ENCODE measurements around the gene ELN. TPM values are rescaled to one million over a fixed set of nuclear protein-coding genes. Genes with fewer than 3 reads are reported as not detected.

Gene ELN
- total and polyA plus RNA-seq, 2 of the 8 experiments (the other 6 are each of a cell fraction or from before 2014, with no cell fraction given), result 5.1 to 5.6 TPM

GRCh38 chr7:74057987-74058386, 30.0 kb downstream of the ELN start:
- Histone ChIP-seq H2AK5ac (ENCODE audit: low read depth, low read length) (no peak overlapping the region), H2BK5ac (ENCODE audit: low read depth, low read length) (no peak overlapping the region), H4K5ac (ENCODE audit: insufficient read length, low read depth, low read length) (no peak overlapping the region), H2BK120ac (replicated peaks; ENCODE audit: low read depth, low read length) (no peak overlapping the region), H3K9me3 (ENCODE audit: insufficient read depth in 2 of 2, low read depth in 1 of 2, low read length in 1 of 2) (no peaks in the 10 kb centered on the region), H3K4me3 (ENCODE audit: extremely low read depth in 1 of 4, insufficient read depth in 2 of 4, low read depth in 3 of 4, low read length in 4 of 4) (no peak overlapping the region), H3K27ac (ENCODE audit: low read depth, low read length) (no peak overlapping the region), H3K79me2 (ENCODE audit: control insufficient read depth in 1 of 2, insufficient read depth in 2 of 2, low read length in 2 of 2) (no peaks in the 10 kb centered on the region), H3K27me3 (replicated peaks in 1 of 4; ENCODE audit: control insufficient read depth in 3 of 4, extremely low read depth in 1 of 4, insufficient read depth in 3 of 4, low read length in 3 of 4) (peaks cover 0 to 3% (median 0%) of the 10 kb centered on the region in 4 experiments; a peak in 1 of 7 replicates), H2AFZ (ENCODE audit: low read length) (no peak overlapping the region), H3K14ac (ENCODE audit: insufficient read length) (no peak overlapping the region), H3K4ac (replicated peaks; ENCODE audit: insufficient read length, low read depth, low read length) (no peak overlapping the region), H4K91ac (replicated peaks; ENCODE audit: insufficient read length, low read length) (no peak overlapping the region), H3K4me1 (replicated peaks in 1 of 4; ENCODE audit: control insufficient read depth in 3 of 4, insufficient read depth in 4 of 4, low read length in 3 of 4) (no peaks in the 10 kb centered on the region; a peak in 1 of 7 replicates), H3K23me2 (ENCODE audit: low read depth, low read length) (peaks cover 7% of the 10 kb centered on the region; the same call in 1 of the 2 replicates), H3K18ac (ENCODE audit: extremely low read depth, low read length) (no peak overlapping the region), H3K79me1 (ENCODE audit: low read depth, low read length) (no peaks in the 10 kb centered on the region), H3K56ac (replicated peaks; ENCODE audit: insufficient read length, low read depth, low read length) (no peak overlapping the region), H4K20me1 (replicated peaks in 1 of 2; ENCODE audit: control insufficient read depth in 1 of 2, insufficient read depth in 2 of 2, low read length in 2 of 2) (no peaks in the 10 kb centered on the region), H3K9ac (replicated peaks in 1 of 4; ENCODE audit: extremely low read depth in 1 of 4, low read depth in 3 of 4, low read length in 3 of 4) (no peak overlapping the region), H2BK20ac (ENCODE audit: low read length) (no peak overlapping the region), H2BK12ac (ENCODE audit: low read depth, low read length) (no peak overlapping the region), H4K8ac (ENCODE audit: extremely low read depth, insufficient read depth, low read length) (no peak overlapping the region), H3K23ac (ENCODE audit: insufficient read length) (no peak overlapping the region), H3K36me3 (ENCODE audit: control insufficient read depth in 2 of 4, insufficient read depth in 4 of 4, low read length in 3 of 4) (no peaks in the 10 kb centered on the region), H3K4me2 (ENCODE audit: insufficient read depth in 1 of 2, low read depth in 2 of 2, low read length in 2 of 2) (no peak overlapping the region), H2BK15ac (ENCODE audit: low read length) (no peak overlapping the region)
- WGBS, 2 experiments (ENCODE audit: extremely low coverage in 1 of 2, insufficient coverage in 1 of 2, insufficient read length in 1 of 2, insufficient replicate concordance in 2 of 2, low coverage in 1 of 2, low lambda C conversion rate in 2 of 2, missing lambda C conversion rate in 1 of 2), result 100% methylated on average over 1 of the region's 1 CpG; no CpG with 5 or more reads in 1 of the 2 experiments
- TF ChIP-seq EZH2 (IDR thresholded peaks at IDR 0.05; ENCODE audit: low read depth, low read length, severe bottlenecking) (no peak), POU5F1 (IDR thresholded peaks at IDR 0.05; ENCODE audit: low read depth, low read length) (no peak), EGR1 (IDR thresholded peaks at IDR 0.05; ENCODE audit: borderline replicate concordance, low read depth, low read length) (no peak), ATF3 (IDR thresholded peaks at IDR 0.05; ENCODE audit: insufficient read depth, low read depth, low read length) (no peak), E2F6 (IDR thresholded peaks at IDR 0.05) (no peak), EP300 (IDR thresholded peaks at IDR 0.05; ENCODE audit: borderline replicate concordance in 1 of 2, low read depth in 2 of 2, low read length in 2 of 2) (no peak), YY1 (IDR thresholded peaks at IDR 0.05; ENCODE audit: low read depth, low read length) (no peak), ZNF274 (IDR thresholded peaks at IDR 0.05; ENCODE audit: borderline replicate concordance, extremely low read depth, low read length) (no peak), JUN (IDR thresholded peaks at IDR 0.05; ENCODE audit: low read depth, low read length) (no peak)
- no peak for FAIRE-seq
- POLR2A ChIA-PET (ENCODE audit: partially characterized antibody), result no interaction called here
- no peak for DNase-seq (ENCODE audit: low read depth in 1 of 2, low spot score in 2 of 2)
- CTCF ChIA-PET (ENCODE audit: partially characterized antibody), result interaction anchor here (0.6 to 3.6 kb wide), 4 partner anchors 14 to 153 kb away, joined by 3 to 12 read pairs (median 6); no protein-coding TSS in a partner anchor
